Hepatocyte (in vitro differentiated cells): ENCODE results near the gene CFL1. TPM values are rescaled to one million over a fixed set of nuclear protein-coding genes. Genes with fewer than 3 reads are reported as not detected.
A peak's percentile ranks its signal among the peaks of the same experiment; 100 is the strongest.

Source experiments
- DNase-seq: peaks from one replicate; pipeline ENCODE4 v3.0.0-alpha.2; 2016; ENCODE audit warnings: low spot score
- H2AFZ ChIP-seq: fragments of 200-600 bp; sonication (generic); 2 replicates; pipeline ENCODE4 v1.6.0; 2016; ENCODE audit warnings: antibody characterized with exemption, mild to moderate bottlenecking
- H3K27ac ChIP-seq: fragments of 200-600 bp; sonication (generic); 2 replicates; pipeline ENCODE4 v1.5.1; 2016; ENCODE audit warnings: mild to moderate bottlenecking
- H3K27me3 ChIP-seq: fragments of 200-600 bp; sonication (generic); 2 replicates; pipeline ENCODE4 v1.6.1; 2016
- H3K36me3 ChIP-seq: fragments of 200-600 bp; sonication (generic); replicated peaks from 2 replicates; pipeline ENCODE4 v1.5.1; 2016; ENCODE audit warnings: low read depth; ENCODE audit not compliant: insufficient read depth
- H3K4me1 ChIP-seq: fragments of 200-600 bp; sonication (generic); 2 replicates; pipeline ENCODE4 v1.5.1; 2016; ENCODE audit warnings: mild to moderate bottlenecking, moderate library complexity; ENCODE audit not compliant: insufficient read depth
- H3K4me2 ChIP-seq: fragments of 200-600 bp; sonication (generic); 2 replicates; pipeline ENCODE4 v1.6.0; 2016
- H3K4me3 ChIP-seq: fragments of 200-600 bp; sonication (generic); 2 replicates; pipeline ENCODE4 v1.5.1; 2016; ENCODE audit warnings: mild to moderate bottlenecking
- H3K79me2 ChIP-seq: fragments of 200-600 bp; sonication (generic); 2 replicates; pipeline ENCODE4 v1.6.0; 2017; ENCODE audit warnings: mild to moderate bottlenecking
- H3K9me2 ChIP-seq: fragments of 200-600 bp; sonication (generic); replicated peaks from 2 replicates; pipeline ENCODE4 v1.6.0; 2017; ENCODE audit warnings: mild to moderate bottlenecking; ENCODE audit not compliant: insufficient read depth
- H3K9me3 ChIP-seq: fragments of 200-600 bp; sonication (generic); 2 replicates; pipeline ENCODE4 v1.5.1; 2016; ENCODE audit warnings: low read depth, mild to moderate bottlenecking
- H4K20me1 ChIP-seq: fragments of 200-600 bp; sonication (generic); 2 replicates; pipeline ENCODE4 v1.6.0; 2016; ENCODE audit warnings: mild to moderate bottlenecking; ENCODE audit not compliant: insufficient read depth, poor library complexity, severe bottlenecking
- CTCF ChIP-seq: fragments of 200-600 bp; sonication (generic); IDR thresholded peaks from 2 replicates; pipeline ENCODE4 v1.5.1; 2016; ENCODE audit warnings: antibody characterized with exemption, mild to moderate bottlenecking; ENCODE audit not compliant: poor library complexity
- EZH2 ChIP-seq: fragments of 200-600 bp; sonication (generic); IDR thresholded peaks from 2 replicates; pipeline ENCODE4 v1.6.1; 2016; ENCODE audit warnings: antibody characterized with exemption, mild to moderate bottlenecking, borderline replicate concordance
- EZH2phosphoT487 ChIP-seq: fragments of 200-600 bp; sonication (generic); IDR thresholded peaks from one replicate; pipeline ENCODE4 v1.6.1; 2018; ENCODE audit warnings: antibody characterized with exemption, mild to moderate bottlenecking, low read depth, moderate library complexity; ENCODE audit not compliant: unreplicated experiment, severe bottlenecking
- WGBS: methylation state at CpG from one replicate; pipeline ENCODE4 v1.1.6; 2016; ENCODE audit warnings: low lambda C conversion rate; ENCODE audit errors: missing lambda C conversion rate; 5-methylcytosine and 5-hydroxymethylcytosine counted together
- polyA plus RNA-seq: library from polyadenylated mRNA; unstranded; fragments of >200 nt; fragmentation: Nextera tagmentation; extraction: Ambion mirVana; gene quantifications from 2 replicates; pipeline ENCODE4 v1.2.1, GENCODE V29; 2016
- total RNA-seq: library from RNA; depleted of rRNA; stranded (reverse); fragments of >200 nt; gene quantifications from 2 replicates; pipeline ENCODE4 v1.2.3, GENCODE V29; 2014

Gene CFL1
- total and polyA plus RNA-seq, 2 experiments from 2014 or later = 720 to 1,698 TPM

- no peak overlapping the region for H2AFZ ChIP-seq
- no peaks in the 10 kb centered on the region for H3K27me3 ChIP-seq
- no peak overlapping the region for H3K4me2 ChIP-seq
- H4K20me1 ChIP-seq = peaks cover 38% of the 10 kb centered on the region
- H3K27ac ChIP-seq = peak overlapping the region; percentile 88
- no peaks in the 10 kb centered on the region for H3K9me3 ChIP-seq
- 95% methylated on average over 21 of the region's 33 CpGs for WGBS
- peaks cover 29% of the 10 kb centered on the region for H3K4me1 ChIP-seq
- H3K36me3 ChIP-seq = no peaks in the 10 kb centered on the region
- peaks cover 39% of the 10 kb centered on the region for H3K79me2 ChIP-seq
- TF ChIP-seq CTCF (no peak), EZH2 (no peak)
- peak; percentile 7 for DNase-seq
- no peak overlapping the region for H3K4me3 ChIP-seq
- H3K9me2 ChIP-seq = no peaks in the 10 kb centered on the region
These were observed 5.3 kb downstream of the CFL1 start for GRCh38 chr11:65852508-65853245.

- H3K9me2 ChIP-seq = no peaks in the 10 kb centered on the region
- H2AFZ ChIP-seq = no peak overlapping the region
- WGBS = 95% methylated on average over 10 of the region's 10 CpGs
- no peak overlapping the region for H3K4me3 ChIP-seq
- H3K4me1 ChIP-seq = peaks cover 29% of the 10 kb centered on the region
- peak overlapping the region; percentile 88 for H3K27ac ChIP-seq
- TF ChIP-seq EZH2phosphoT487 = no peak
- no peak for TF ChIP-seq EZH2
- no peak for TF ChIP-seq CTCF
- DNase-seq = no peak
- peaks cover 31% of the 10 kb centered on the region for H4K20me1 ChIP-seq
- no peaks in the 10 kb centered on the region for H3K9me3 ChIP-seq
- H3K27me3 ChIP-seq = no peaks in the 10 kb centered on the region
- H3K4me2 ChIP-seq = no peak overlapping the region
- peaks cover 32% of the 10 kb centered on the region for H3K79me2 ChIP-seq
- H3K36me3 ChIP-seq = no peaks in the 10 kb centered on the region
These were observed 6.0 kb downstream of the CFL1 start for GRCh38 chr11:65851811-65852507.

- peaks cover 23% of the 10 kb centered on the region for H4K20me1 ChIP-seq
- peaks cover 27% of the 10 kb centered on the region for H3K4me1 ChIP-seq
- 84% methylated on average over 9 of the region's 14 CpGs for WGBS
These were observed 6.8 kb downstream of the CFL1 start for GRCh38 chr11:65851083-65851579.

More at GRCh38 chr11:65851083-65851579, 6.8 kb downstream of the CFL1 start:
- Histone ChIP-seq H3K79me2 (peaks cover 23% of the 10 kb centered on the region), H3K27me3 (no peaks in the 10 kb centered on the region), H3K36me3 (no peaks in the 10 kb centered on the region), H3K4me2 (no peak overlapping the region), H3K27ac (no peak overlapping the region), H2AFZ (no peak overlapping the region), H3K9me2 (no peaks in the 10 kb centered on the region), H3K4me3 (no peak overlapping the region), H3K9me3 (no peaks in the 10 kb centered on the region)
- TF ChIP-seq EZH2 = no peak
- TF ChIP-seq CTCF = peak; percentile 39
- DNase-seq = peak; percentile 16
